HepG2 (cell line): ENCODE data around the gene TM2D1. TPM values are rescaled to one million over a fixed set of nuclear protein-coding genes. Genes with fewer than 3 reads are reported as not detected.

Experiments
- ATAC-seq: fragments of 200-7000 bp; cut with Tn5 transposase; 3 replicates; pipeline ENCODE4 v1.9.1; 2020; ENCODE audit warnings: mild to moderate bottlenecking, moderate library complexity
- BruUV-seq: library from RNA; stranded (reverse); fragments of 400-500 nt; replicated peaks from 2 replicates; lab custom pipeline; 2021; lab: Mats Ljungman, UMichigan
- CTCF ChIA-PET: fragments of 300-600 bp; formaldehyde crosslinking; extraction: SDS; loops from one replicate; lab custom pipeline; 2021; ENCODE audit warnings: low total read pairs, inconsistent platforms, low intra/inter-chr PET ratio; lab: Yijun Ruan, JAX
- POLR2A ChIA-PET: fragments of 350-600 bp; sonication (Branson Sonifier 250); formaldehyde crosslinking; loops from one replicate; lab custom pipeline; 2020; ENCODE audit warnings: antibody characterized with exemption, inconsistent platforms; lab: Yijun Ruan, JAX
- DNase-seq: peaks from one replicate; pipeline ENCODE4 v3.0.0-alpha.2; 2015; ENCODE audit warnings: low spot score
- FAIRE-seq: peaks from 3 replicates; lab custom pipeline; 2011; peaks lifted over from hg19 to GRCh38; lab: Jason Lieb, UNC
- H2AFZ ChIP-seq: one replicate; pipeline ENCODE4 v1.6.1; 2011; ENCODE audit warnings: low read length, inconsistent platforms
- H3K27ac ChIP-seq: fragments of 300-600 bp; 3 replicates; pipeline ENCODE4 v1.8.0; 2011; ENCODE audit warnings: mixed run types, mild to moderate bottlenecking, mixed read lengths, low read length, inconsistent platforms; ENCODE audit not compliant: insufficient read depth; ENCODE audit errors: extremely low read length
- H3K27me3 ChIP-seq, 2 experiments: fragments of 200-600 bp in 1 of 2; 2 replicates in 1 of 2; 3 replicates in 1 of 2; pipeline versions ENCODE4 v1.6.0 to v1.8.0; 2011; ENCODE audit warnings: low read length in 2 of 2, mild to moderate bottlenecking in 2 of 2, moderate library complexity in 2 of 2, inconsistent platforms in 1 of 2; ENCODE audit not compliant: insufficient read depth in 2 of 2, control insufficient read depth in 1 of 2
- H3K36me3 ChIP-seq, 2 experiments: fragments of 200-600 bp in 1 of 2; replicated peaks in 1 of 2; 2 replicates in 1 of 2; 3 replicates in 1 of 2; pipeline versions ENCODE4 v1.5.1 to v1.8.0; 2011; ENCODE audit warnings: low read length in 2 of 2, inconsistent platforms in 1 of 2; ENCODE audit not compliant: insufficient read depth in 2 of 2, control insufficient read depth in 1 of 2
- H3K4me1 ChIP-seq: 2 replicates; pipeline ENCODE4 v1.5.1; 2012; ENCODE audit warnings: low read length, inconsistent platforms; ENCODE audit not compliant: insufficient read depth
- H3K4me2 ChIP-seq: 2 replicates; pipeline ENCODE4 v1.6.0; 2011; ENCODE audit warnings: low read depth, low read length, inconsistent platforms
- H3K4me3 ChIP-seq, 3 experiments: fragments of 200-600 bp in 1 of 3; sonication (generic), shearing (Covaris generic) in 1 of 3; replicated peaks in 1 of 3; 2 replicates each; pipeline ENCODE4 v1.5.1; 2011 to 2016; ENCODE audit warnings: low read length in 3 of 3, inconsistent platforms in 2 of 3, low read depth in 2 of 3, mild to moderate bottlenecking in 2 of 3, control low read depth in 1 of 3, mixed read lengths in 1 of 3; ENCODE audit not compliant: insufficient read depth in 1 of 3
- H3K79me2 ChIP-seq: one replicate; pipeline ENCODE4 v1.6.1; 2011; ENCODE audit warnings: low read length, inconsistent platforms; ENCODE audit not compliant: insufficient read depth
- H3K9ac ChIP-seq: 2 replicates; pipeline ENCODE4 v1.6.0; 2011; ENCODE audit warnings: mild to moderate bottlenecking, low read depth, low read length, inconsistent platforms; ENCODE audit not compliant: insufficient read depth
- H3K9me3 ChIP-seq: 2 replicates; pipeline ENCODE4 v1.5.1; 2012; ENCODE audit warnings: mild to moderate bottlenecking, low read length
- H4K20me1 ChIP-seq: 2 replicates; pipeline ENCODE4 v1.6.0; 2011; ENCODE audit warnings: inconsistent platforms, mild to moderate bottlenecking, low read length, moderate library complexity; ENCODE audit not compliant: insufficient read depth
- ARID2 ChIP-seq: sonication (generic); formaldehyde crosslinking; IDR thresholded peaks from 2 replicates; pipeline ENCODE4 v1.8.1; 2022; ENCODE audit warnings: mild to moderate bottlenecking, missing genetic modification reagents, borderline replicate concordance
- HOXA7 ChIP-seq: sonication (generic); formaldehyde crosslinking; IDR thresholded peaks from 2 replicates; pipeline ENCODE4 v1.8.1; 2022; ENCODE audit warnings: mild to moderate bottlenecking, missing genetic modification reagents, moderate library complexity
- NFIB ChIP-seq: sonication (generic); formaldehyde crosslinking; IDR thresholded peaks from 2 replicates; pipeline ENCODE4 v1.9.0; 2021; ENCODE audit warnings: missing genetic modification reagents, mild to moderate bottlenecking, borderline replicate concordance
- PPARG ChIP-seq: conservative IDR thresholded peaks from 2 replicates; pipeline ENCODE4 v1.6.1; 2016; ENCODE audit warnings: missing biosample characterization, missing genetic modification reagents
- STAG1 ChIP-seq: sonication (generic); formaldehyde crosslinking; IDR thresholded peaks from 2 replicates; pipeline ENCODE4 v1.4.0; 2020; ENCODE audit warnings: missing genetic modification reagents
- ZNF121 ChIP-seq: sonication (generic); formaldehyde crosslinking; IDR thresholded peaks from 2 replicates; pipeline ENCODE4 v1.5.0; 2020; ENCODE audit warnings: mild to moderate bottlenecking, missing genetic modification reagents
- WGBS: methylation state at CpG from one replicate; pipeline ENCODE4 v1.1.6; 2017; ENCODE audit warnings: low lambda C conversion rate; 5-methylcytosine and 5-hydroxymethylcytosine counted together
- in situ Hi-C: cut with HindIII; loops from 2 replicates; pipeline ENCODE4 v1.10.0; 2017; ENCODE audit warnings: low pct_unique_long_range_greater_than_20kb; ENCODE audit not compliant: extremely low pct_ligation_motif_present
- intact Hi-C: fragments of 100-400 bp; cut with micrococcal nuclease; formaldehyde crosslinking; loops from one replicate; pipeline ENCODE4 v1.10.0; 2022; ENCODE audit not compliant: unreplicated experiment
- polyA plus RNA-seq, 8 experiments: library from polyadenylated mRNA; depleted of rRNA in 3 of 8; stranded (reverse) in 7 of 8; unstranded in 1 of 8; fragments of >200 nt; fragmentation: Illumina TruSeq in 4 of 8; extraction: Trizol in 4 of 8; gene quantifications; 2 replicates each; pipeline versions ENCODE4 v1.2.1 to v1.2.3, GENCODE V29; 2011 to 2016; ENCODE audit warnings: low read depth in 4 of 8, missing spikeins in 1 of 8, mixed read lengths in 1 of 8; ENCODE audit not compliant: insufficient read depth in 1 of 8
- total RNA-seq, 5 experiments: library from RNA; depleted of rRNA; stranded (reverse); fragments of >200 nt; fragmentation: Illumina TruSeq; extraction: Trizol; gene quantifications; 2 replicates each; pipeline ENCODE4 v1.2.3, GENCODE V29; 2016; ENCODE audit warnings: low read depth in 1 of 5

Gene TM2D1
- total and polyA plus RNA-seq, 2 of the 13 experiments (the other 11 are each of a cell fraction or from before 2014, with no cell fraction given) = 26.6 to 49.0 TPM

DNA sequence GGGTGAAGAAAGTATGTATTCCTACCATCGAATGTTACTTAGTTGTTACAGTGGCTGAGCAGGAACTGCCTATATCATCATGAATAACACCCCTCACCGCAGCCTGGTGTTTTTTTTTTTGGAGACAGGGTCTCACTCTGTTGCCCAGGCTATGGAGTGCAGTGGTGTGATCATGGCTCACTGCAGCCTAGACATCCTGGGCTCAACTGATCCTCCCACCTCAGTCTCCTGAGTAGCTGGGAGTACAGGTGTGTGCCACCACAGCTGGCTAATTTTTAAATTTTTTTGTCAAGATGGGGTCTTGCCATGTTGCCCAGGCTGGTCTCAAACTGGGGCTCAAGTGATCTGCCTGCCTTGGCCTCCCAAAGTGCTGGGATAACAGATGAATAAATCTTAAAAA, 24.6 kb upstream of the TM2D1 start:
- Histone ChIP-seq H3K27ac (no peak overlapping the region), H3K27me3 (no peaks in the 10 kb centered on the region), H3K4me2 (no peak overlapping the region), H3K79me2 (peaks cover 9% of the 10 kb centered on the region), H3K4me1 (peaks cover 51% of the 10 kb centered on the region), H3K36me3 (no peaks in the 10 kb centered on the region), H4K20me1 (no peaks in the 10 kb centered on the region), H3K4me3 (no peak overlapping the region), H3K9ac (no peak overlapping the region), H3K9me3 (no peaks in the 10 kb centered on the region), H2AFZ (no peak overlapping the region)
- ATAC-seq (no peak), DNase-seq (no peak), FAIRE-seq (no peak)
- WGBS = 96% methylated on average over 2 of the region's 2 CpGs
- TF ChIP-seq ZNF121 (CRISPR knock-in tag) = peak; percentile 72
- TF ChIP-seq STAG1 (CRISPR knock-in tag) = no peak
- BruUV-seq = no TSS peak
- ChIA-PET CTCF (no interaction called here), POLR2A (interaction anchor here (0.7 kb wide), 1 partner anchor 40 kb away, joined by 3 read pairs; no protein-coding TSS in a partner anchor)
- intact Hi-C loops = no loop called here
- in situ Hi-C loops = no loop called here

DNA sequence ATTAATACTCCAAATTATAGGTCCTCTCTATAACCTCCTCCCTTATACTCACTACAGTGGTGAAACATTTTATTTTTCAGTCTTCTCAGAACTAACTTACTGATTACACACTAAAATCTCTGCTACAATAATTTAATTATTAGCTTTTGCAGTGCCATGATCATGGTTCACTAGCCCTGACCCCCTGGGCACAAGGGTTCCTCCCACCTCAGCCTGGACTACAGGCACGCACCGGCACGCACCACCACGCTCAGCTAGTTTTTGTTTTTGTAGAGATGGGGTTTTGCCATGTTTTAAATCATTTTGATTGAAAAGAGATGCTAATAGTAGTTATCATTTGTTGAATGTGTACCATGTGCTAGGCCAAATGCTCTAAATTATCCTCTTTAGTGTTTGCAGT, 23.6 kb upstream of the TM2D1 start:
- peaks cover 49% of the 10 kb centered on the region for H3K4me1 ChIP-seq
- no peak overlapping the region for H3K9ac ChIP-seq
- 100% methylated on average over 4 of the region's 4 CpGs for WGBS
- POLR2A ChIA-PET = no interaction called here
- no peaks in the 10 kb centered on the region for H4K20me1 ChIP-seq
- H3K27ac ChIP-seq = no peak overlapping the region
- H3K4me2 ChIP-seq = no peak overlapping the region
- FAIRE-seq (no peak), ATAC-seq (no peak), DNase-seq (no peak)
- CTCF ChIA-PET = no interaction called here
- intact Hi-C loops (no loop called here), in situ Hi-C loops (no loop called here)
- H3K79me2 ChIP-seq = peaks cover 10% of the 10 kb centered on the region
- H3K27me3 ChIP-seq = no peaks in the 10 kb centered on the region
- no peak for TF ChIP-seq NFIB (CRISPR knock-in tag)
- no peak for TF ChIP-seq ARID2 (CRISPR knock-in tag)
- TF ChIP-seq HOXA7 = no peak
- no peak for TF ChIP-seq PPARG (CRISPR knock-in tag)
- H3K36me3 ChIP-seq = no peaks in the 10 kb centered on the region
- BruUV-seq = no TSS peak
- no peak overlapping the region for H2AFZ ChIP-seq
- no peaks in the 10 kb centered on the region for H3K9me3 ChIP-seq
- H3K4me3 ChIP-seq = no peak overlapping the region
